Measurements from ENCODE around the gene RPS29. TPM values are rescaled to one million over a fixed set of nuclear protein-coding genes. Genes with fewer than 3 reads are reported as not detected.

Gene RPS29
- total and polyA plus RNA-seq, 9 of the 15 experiments (the other 6 are each of a cell fraction or from before 2014, with no cell fraction given) = 1,545 to 5,012 (median 2,448) TPM

GRCh38 chr14:49633640-49634546, 47.7 kb upstream of the RPS29 start (continued):
- TF ChIP-seq ATF6 (CRISPR knock-in tag; IDR thresholded peaks at IDR 0.05) (0 out of 2 replicates have a peak, but pooled peaks have one; percentile 83), MAX (CRISPR knock-in tag; IDR thresholded peaks at IDR 0.05) (peak; percentile 71), DMBX1 (CRISPR knock-in tag; IDR thresholded peaks at IDR 0.05; ENCODE audit: borderline replicate concordance) (no peak), HBP1 (CRISPR knock-in tag; IDR thresholded peaks at IDR 0.05) (no peak), ILF3 (IDR thresholded peaks at IDR 0.05; ENCODE audit: borderline replicate concordance) (no peak), NONO (IDR thresholded peaks at IDR 0.05; ENCODE audit: low read depth in 2 of 2, low read length in 1 of 2) (peak; percentile 18 to 82; a peak in 2 of 4 replicates), ZNF175 (CRISPR knock-in tag; IDR thresholded peaks at IDR 0.05; ENCODE audit: low read depth) (0 out of 2 replicates have a peak, but pooled peaks have one; percentile 22), TOE1 (IDR thresholded peaks at IDR 0.05; ENCODE audit: borderline replicate concordance) (peak; percentile 39; the same call in 1 of the 2 replicates), TOE1 (CRISPR knock-in tag; IDR thresholded peaks at IDR 0.05; ENCODE audit: borderline replicate concordance, low read depth) (no peak), POLR2G (IDR thresholded peaks at IDR 0.05; ENCODE audit: low read depth, low read length) (peak; percentile 95), ZNF655 (CRISPR knock-in tag; IDR thresholded peaks at IDR 0.05) (no peak), MAZ (CRISPR knock-in tag; conservative IDR thresholded peaks at IDR 0.05 in 1 of 2, IDR thresholded peaks at IDR 0.05 in 1 of 2) (peak; percentile 90 to 96), BCOR (IDR thresholded peaks at IDR 0.05) (no peak), CREM (IDR thresholded peaks at IDR 0.05; ENCODE audit: low read depth) (peak; percentile 89), VEZF1 (CRISPR knock-in tag; IDR thresholded peaks at IDR 0.05) (peak; percentile 93), CREB5 (CRISPR knock-in tag; IDR thresholded peaks at IDR 0.05) (no peak)
